ENCODE measurements around the gene CDS1.
"Not testable (repeated sequence)": the region's sequence is repeated elsewhere in the genome, so short reads cannot be mapped to it uniquely, and the experiment has no call there.

CDS1 gene

GRCh38 chr4:84611531-84611930, 28.6 kb downstream of the CDS1 start:
- no peak for DNase-seq (ENCODE audit: low spot score)

GRCh38 chr4:84614891-84615290, 32.0 kb downstream of the CDS1 start:
- DNase-seq (ENCODE audit: low spot score): no peak

- no peak for DNase-seq (ENCODE audit: low spot score)
These were observed 32.4 kb downstream of the CDS1 start for GRCh38 chr4:84615355-84615754.

GRCh38 chr4:84622959-84623358, 40.0 kb downstream of the CDS1 start:
- no peak for DNase-seq (ENCODE audit: low spot score)

GRCh38 chr4:84623661-84624060, 40.7 kb downstream of the CDS1 start:
- DNase-seq (ENCODE audit: low spot score): no peak

GRCh38 chr4:84626673-84627072, 43.7 kb downstream of the CDS1 start:
- no peak for DNase-seq (ENCODE audit: low spot score)

GRCh38 chr4:84631573-84631972, 48.6 kb downstream of the CDS1 start:
- DNase-seq (ENCODE audit: low spot score): no peak

- no peak for DNase-seq (ENCODE audit: low spot score)
These were observed 49.2 kb downstream of the CDS1 start for GRCh38 chr4:84632092-84632491.

GRCh38 chr4:84634961-84635360, 52.0 kb downstream of the CDS1 start:
- DNase-seq (ENCODE audit: low spot score): no peak

GRCh38 chr4:84638092-84638491, 55.2 kb downstream of the CDS1 start:
- DNase-seq (ENCODE audit: low spot score): no peak

GRCh38 chr4:84639145-84639544, 56.2 kb downstream of the CDS1 start:
- no peak for DNase-seq (ENCODE audit: low spot score)

- DNase-seq (ENCODE audit: low spot score): no peak
These were observed 61.2 kb downstream of the CDS1 start for GRCh38 chr4:84644087-84644486.

GRCh38 chr4:84647312-84647884, 64.5 kb downstream of the CDS1 start:
- no peak for DNase-seq (ENCODE audit: low spot score)

GRCh38 chr4:84648178-84648577, 65.3 kb downstream of the CDS1 start:
- DNase-seq (ENCODE audit: low spot score): no peak

GRCh38 chr4:84648863-84649647, 66.1 kb downstream of the CDS1 start:
- DNase-seq (ENCODE audit: low spot score): no peak

- DNase-seq (ENCODE audit: low spot score): no peak
These were observed 68.6 kb downstream of the CDS1 start for GRCh38 chr4:84651499-84651898.

GRCh38 chr4:84652478-84652877, 69.6 kb downstream of the CDS1 start:
- no peak for DNase-seq (ENCODE audit: low spot score)

GRCh38 chr4:84660606-84661005, 77.7 kb downstream of the CDS1 start:
- no peak for DNase-seq (ENCODE audit: low spot score)

GRCh38 chr4:84661191-84661939, 78.4 kb downstream of the CDS1 start:
- no peak for DNase-seq (ENCODE audit: low spot score)

GRCh38 chr4:84664767-84665166, 81.8 kb downstream of the CDS1 start:
- DNase-seq (ENCODE audit: low spot score): not testable (repeated sequence)

- DNase-seq (ENCODE audit: low spot score): no peak
These were observed 83.5 kb downstream of the CDS1 start for GRCh38 chr4:84666439-84666838.

GRCh38 chr4:84669201-84669600, 86.3 kb downstream of the CDS1 start:
- no peak for DNase-seq (ENCODE audit: low spot score)

GRCh38 chr4:84672177-84672576, 89.2 kb downstream of the CDS1 start:
- DNase-seq (ENCODE audit: low spot score): no peak
